ENCODE data around the gene TMEM98.
A peak's percentile ranks its signal among the peaks of the same experiment; 100 is the strongest.

DNA sequence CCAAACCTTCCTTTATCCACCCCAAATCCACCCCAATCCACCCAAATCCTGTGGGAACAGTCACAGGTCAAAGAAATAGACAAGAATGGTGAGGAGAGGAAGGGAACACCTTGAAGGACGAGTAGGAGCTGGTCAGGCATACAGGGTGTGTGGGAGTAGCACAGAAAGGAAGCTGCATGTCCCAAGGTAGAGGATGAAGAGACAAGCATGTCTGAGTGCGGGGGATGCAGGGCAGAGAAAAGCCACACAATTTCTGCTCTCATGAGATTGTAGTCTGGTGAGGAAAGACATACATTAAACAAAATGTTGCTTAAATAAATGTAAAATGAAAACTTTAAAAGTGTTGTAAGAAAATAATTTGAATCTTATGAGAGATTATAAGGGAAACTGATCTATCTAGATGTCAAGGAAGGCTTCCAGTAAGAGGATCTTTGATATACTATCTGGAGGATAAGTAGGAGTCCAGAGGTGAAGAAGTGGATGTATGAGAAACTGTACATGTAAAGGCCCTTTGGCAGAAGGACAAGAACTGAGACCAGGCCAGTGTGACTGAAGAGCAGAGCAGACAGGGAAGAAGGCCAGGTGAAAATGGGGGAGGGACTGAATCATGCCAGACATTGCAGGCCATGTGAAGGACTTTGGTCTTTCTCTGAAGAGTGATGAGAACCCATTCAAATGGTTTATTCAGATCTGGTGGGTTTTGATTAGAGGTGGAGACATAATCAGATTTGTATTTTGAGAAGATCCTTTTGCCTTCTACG is 18.6 kb downstream of the TMEM98 start:
- TF ChIP-seq EGR1 (conservative IDR thresholded peaks at IDR 0.05) = peak; percentile 69
- no peak for TF ChIP-seq ZKSCAN1 (IDR thresholded peaks at IDR 0.05; ENCODE audit: low read depth, low read length)
- TF ChIP-seq, protein P1, sequence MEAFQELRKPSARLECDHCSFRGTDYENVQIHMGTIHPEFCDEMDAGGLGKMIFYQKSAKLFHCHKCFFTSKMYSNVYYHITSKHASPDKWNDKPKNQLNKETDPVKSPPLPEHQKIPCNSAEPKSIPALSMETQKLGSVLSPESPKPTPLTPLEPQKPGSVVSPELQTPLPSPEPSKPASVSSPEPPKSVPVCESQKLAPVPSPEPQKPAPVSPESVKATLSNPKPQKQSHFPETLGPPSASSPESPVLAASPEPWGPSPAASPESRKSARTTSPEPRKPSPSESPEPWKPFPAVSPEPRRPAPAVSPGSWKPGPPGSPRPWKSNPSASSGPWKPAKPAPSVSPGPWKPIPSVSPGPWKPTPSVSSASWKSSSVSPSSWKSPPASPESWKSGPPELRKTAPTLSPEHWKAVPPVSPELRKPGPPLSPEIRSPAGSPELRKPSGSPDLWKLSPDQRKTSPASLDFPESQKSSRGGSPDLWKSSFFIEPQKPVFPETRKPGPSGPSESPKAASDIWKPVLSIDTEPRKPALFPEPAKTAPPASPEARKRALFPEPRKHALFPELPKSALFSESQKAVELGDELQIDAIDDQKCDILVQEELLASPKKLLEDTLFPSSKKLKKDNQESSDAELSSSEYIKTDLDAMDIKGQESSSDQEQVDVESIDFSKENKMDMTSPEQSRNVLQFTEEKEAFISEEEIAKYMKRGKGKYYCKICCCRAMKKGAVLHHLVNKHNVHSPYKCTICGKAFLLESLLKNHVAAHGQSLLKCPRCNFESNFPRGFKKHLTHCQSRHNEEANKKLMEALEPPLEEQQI (IDR thresholded peaks at IDR 0.05) = no peak
- no peak for TF ChIP-seq CHD4 (IDR thresholded peaks at IDR 0.05; ENCODE audit: insufficient read depth, insufficient replicate concordance, low read depth, low read length, poor library complexity, severe bottlenecking)
- no peak for TF ChIP-seq TCF7L2 (IDR thresholded peaks at IDR 0.05; ENCODE audit: low read depth, low read length)
- no peak for TF ChIP-seq CHD2 (IDR thresholded peaks at IDR 0.05; ENCODE audit: low read depth, low read length)
- TF ChIP-seq, protein P2, sequence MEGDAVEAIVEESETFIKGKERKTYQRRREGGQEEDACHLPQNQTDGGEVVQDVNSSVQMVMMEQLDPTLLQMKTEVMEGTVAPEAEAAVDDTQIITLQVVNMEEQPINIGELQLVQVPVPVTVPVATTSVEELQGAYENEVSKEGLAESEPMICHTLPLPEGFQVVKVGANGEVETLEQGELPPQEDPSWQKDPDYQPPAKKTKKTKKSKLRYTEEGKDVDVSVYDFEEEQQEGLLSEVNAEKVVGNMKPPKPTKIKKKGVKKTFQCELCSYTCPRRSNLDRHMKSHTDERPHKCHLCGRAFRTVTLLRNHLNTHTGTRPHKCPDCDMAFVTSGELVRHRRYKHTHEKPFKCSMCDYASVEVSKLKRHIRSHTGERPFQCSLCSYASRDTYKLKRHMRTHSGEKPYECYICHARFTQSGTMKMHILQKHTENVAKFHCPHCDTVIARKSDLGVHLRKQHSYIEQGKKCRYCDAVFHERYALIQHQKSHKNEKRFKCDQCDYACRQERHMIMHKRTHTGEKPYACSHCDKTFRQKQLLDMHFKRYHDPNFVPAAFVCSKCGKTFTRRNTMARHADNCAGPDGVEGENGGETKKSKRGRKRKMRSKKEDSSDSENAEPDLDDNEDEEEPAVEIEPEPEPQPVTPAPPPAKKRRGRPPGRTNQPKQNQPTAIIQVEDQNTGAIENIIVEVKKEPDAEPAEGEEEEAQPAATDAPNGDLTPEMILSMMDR (IDR thresholded peaks at IDR 0.05 in 2 of 3, conservative IDR thresholded peaks at IDR 0.05 in 1 of 3; ENCODE audit: insufficient read depth in 2 of 3, low read depth in 1 of 3, low read length in 3 of 3) = no peak
- TF ChIP-seq RB1 (IDR thresholded peaks at IDR 0.05; ENCODE audit: low read depth) = no peak
- no peak for TF ChIP-seq ZNF217 (CRISPR knock-in tag; IDR thresholded peaks at IDR 0.05)
- no peak for TF ChIP-seq SRF (CRISPR knock-in tag; IDR thresholded peaks at IDR 0.05)
- no peak for TF ChIP-seq SAFB2 (IDR thresholded peaks at IDR 0.05; ENCODE audit: borderline replicate concordance, low read depth, low read length, severe bottlenecking)
- TF ChIP-seq, protein P3, sequence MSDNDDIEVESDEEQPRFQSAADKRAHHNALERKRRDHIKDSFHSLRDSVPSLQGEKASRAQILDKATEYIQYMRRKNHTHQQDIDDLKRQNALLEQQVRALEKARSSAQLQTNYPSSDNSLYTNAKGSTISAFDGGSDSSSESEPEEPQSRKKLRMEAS (CRISPR knock-in tag; IDR thresholded peaks at IDR 0.05) = no peak
- TF ChIP-seq EZH2 (IDR thresholded peaks at IDR 0.05; ENCODE audit: borderline replicate concordance, low read depth, low read length) = no peak

Data from K562 (cell line).